ENCODE measurements around the gene JCAD. TPM values are rescaled to one million over a fixed set of nuclear protein-coding genes. Genes with fewer than 3 reads are reported as not detected.
"Not testable (repeated sequence)": the region's sequence is repeated elsewhere in the genome, so short reads cannot be mapped to it uniquely, and the experiment has no call there.

Gene JCAD
- total and polyA plus RNA-seq, 10 of the 15 experiments (the other 5 are each of a cell fraction or from before 2014, with no cell fraction given): 0.28 TPM; not detected in 9

DNA sequence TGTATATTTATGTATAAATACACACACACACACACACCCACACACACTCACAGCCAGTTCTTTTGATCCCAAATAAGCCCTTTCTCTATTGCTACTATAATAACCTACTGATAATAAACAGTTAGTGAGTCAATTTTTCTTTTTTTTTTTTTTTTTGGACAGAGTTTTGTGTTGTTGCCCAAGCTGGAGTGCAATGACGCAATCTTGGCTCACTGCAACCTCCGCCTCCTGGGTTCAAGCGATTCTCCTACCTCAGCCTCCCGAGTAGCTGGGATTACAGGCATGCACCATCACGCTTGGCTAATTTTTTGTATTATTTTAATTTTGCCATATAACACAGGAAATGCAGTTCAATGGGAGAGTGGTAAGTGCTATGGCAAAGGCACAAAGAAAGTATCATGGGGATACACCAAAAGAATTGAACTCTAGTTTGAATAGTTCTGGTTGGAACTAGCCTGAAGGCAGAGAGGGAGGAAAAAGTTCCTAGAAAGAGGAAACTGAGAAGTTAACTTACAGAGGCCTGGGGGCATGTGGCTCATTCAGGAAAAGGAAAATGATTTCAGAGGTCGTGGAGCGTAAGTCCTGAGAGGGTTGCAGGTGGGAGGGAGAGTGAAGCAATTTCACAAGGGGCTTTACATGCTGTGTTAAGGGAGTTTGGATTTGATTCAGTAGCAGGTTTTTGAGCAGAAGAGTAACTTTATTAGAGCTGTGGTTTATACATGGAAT lies 44.4 kb upstream of the JCAD start (continued):
- no peak for TF ChIP-seq MTA3 (IDR thresholded peaks at IDR 0.05; ENCODE audit: borderline replicate concordance, low read length)
- TF ChIP-seq, protein P1, sequence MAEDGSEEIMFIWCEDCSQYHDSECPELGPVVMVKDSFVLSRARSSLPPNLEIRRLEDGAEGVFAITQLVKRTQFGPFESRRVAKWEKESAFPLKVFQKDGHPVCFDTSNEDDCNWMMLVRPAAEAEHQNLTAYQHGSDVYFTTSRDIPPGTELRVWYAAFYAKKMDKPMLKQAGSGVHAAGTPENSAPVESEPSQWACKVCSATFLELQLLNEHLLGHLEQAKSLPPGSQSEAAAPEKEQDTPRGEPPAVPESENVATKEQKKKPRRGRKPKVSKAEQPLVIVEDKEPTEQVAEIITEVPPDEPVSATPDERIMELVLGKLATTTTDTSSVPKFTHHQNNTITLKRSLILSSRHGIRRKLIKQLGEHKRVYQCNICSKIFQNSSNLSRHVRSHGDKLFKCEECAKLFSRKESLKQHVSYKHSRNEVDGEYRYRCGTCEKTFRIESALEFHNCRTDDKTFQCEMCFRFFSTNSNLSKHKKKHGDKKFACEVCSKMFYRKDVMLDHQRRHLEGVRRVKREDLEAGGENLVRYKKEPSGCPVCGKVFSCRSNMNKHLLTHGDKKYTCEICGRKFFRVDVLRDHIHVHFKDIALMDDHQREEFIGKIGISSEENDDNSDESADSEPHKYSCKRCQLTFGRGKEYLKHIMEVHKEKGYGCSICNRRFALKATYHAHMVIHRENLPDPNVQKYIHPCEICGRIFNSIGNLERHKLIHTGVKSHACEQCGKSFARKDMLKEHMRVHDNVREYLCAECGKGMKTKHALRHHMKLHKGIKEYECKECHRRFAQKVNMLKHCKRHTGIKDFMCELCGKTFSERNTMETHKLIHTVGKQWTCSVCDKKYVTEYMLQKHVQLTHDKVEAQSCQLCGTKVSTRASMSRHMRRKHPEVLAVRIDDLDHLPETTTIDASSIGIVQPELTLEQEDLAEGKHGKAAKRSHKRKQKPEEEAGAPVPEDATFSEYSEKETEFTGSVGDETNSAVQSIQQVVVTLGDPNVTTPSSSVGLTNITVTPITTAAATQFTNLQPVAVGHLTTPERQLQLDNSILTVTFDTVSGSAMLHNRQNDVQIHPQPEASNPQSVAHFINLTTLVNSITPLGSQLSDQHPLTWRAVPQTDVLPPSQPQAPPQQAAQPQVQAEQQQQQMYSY (CRISPR knock-in tag; IDR thresholded peaks at IDR 0.05): no peak
- no peak for TF ChIP-seq USF2 (IDR thresholded peaks at IDR 0.05; ENCODE audit: borderline replicate concordance, low read depth, low read length)

DNA sequence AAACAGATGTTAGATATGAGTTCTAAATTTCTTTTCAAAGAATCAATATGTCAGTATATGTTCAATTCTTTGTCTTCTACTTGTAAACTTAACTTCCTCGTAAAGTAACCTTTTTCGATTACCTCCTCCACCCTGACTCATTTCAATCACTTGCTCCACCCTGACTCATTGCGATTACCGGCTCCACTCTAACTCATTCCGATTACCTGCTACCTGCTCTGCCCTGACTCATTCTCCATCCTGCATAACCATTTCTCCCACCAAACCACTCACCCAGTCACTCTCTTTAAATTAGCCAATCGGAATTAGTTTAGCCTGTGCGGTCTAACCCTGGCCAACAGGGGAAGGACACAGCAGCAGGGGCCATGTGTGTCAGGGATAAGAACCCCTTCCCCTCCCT lies 40.3 kb upstream of the JCAD start:
- 54% methylated on average over 7 of the region's 7 CpGs for WGBS (ENCODE audit: insufficient coverage, insufficient replicate concordance, low lambda C conversion rate, missing lambda C conversion rate)
- POLR2A ChIA-PET; H2AFZ ChIP-seq (ENCODE audit: control insufficient read depth, low read depth, low read length); H3K9ac ChIP-seq (ENCODE audit: control insufficient read depth, insufficient read depth, low read length); H3K4me3 ChIP-seq; in situ Hi-C loops (cut with MboI); CTCF ChIA-PET; BruUV-seq (replicated peaks); H3K4me2 ChIP-seq (ENCODE audit: control insufficient read depth, insufficient read depth); intact Hi-C loops (cut with micrococcal nuclease; ENCODE audit: unreplicated experiment); H3K36me3 ChIP-seq (ENCODE audit: control insufficient read depth in 2 of 2, insufficient read depth in 2 of 2, low read length in 1 of 2); H3K27ac ChIP-seq (ENCODE audit: control insufficient read depth, insufficient read depth); H3K4me1 ChIP-seq (ENCODE audit: control insufficient read depth, insufficient read depth, low read length); RAD21 ChIA-PET (ENCODE audit: unreplicated experiment); H3K27me3 ChIP-seq (replicated peaks in 1 of 2; ENCODE audit: control insufficient read depth in 2 of 2, insufficient read depth in 2 of 2, low read length in 1 of 2); H4K20me1 ChIP-seq (ENCODE audit: control insufficient read depth, insufficient read depth); DNase-seq (ENCODE audit: low read depth, low spot score); FAIRE-seq; H3K79me2 ChIP-seq (ENCODE audit: control insufficient read depth, insufficient read depth, low read length); H3K9me3 ChIP-seq (replicated peaks; ENCODE audit: control insufficient read depth, insufficient read depth, low read length); SMC1A ChIA-PET (ENCODE audit: uncharacterized antibody, unreplicated experiment); ATAC-seq: not testable (repeated sequence)

Data from GM12878 (cell line).